Measurements from ENCODE around the gene CPLANE2. TPM values are rescaled to one million over a fixed set of nuclear protein-coding genes. Genes with fewer than 3 reads are reported as not detected.
"Not testable (repeated sequence)": the region's sequence is repeated elsewhere in the genome, so short reads cannot be mapped to it uniquely, and the experiment has no call there.

Gene CPLANE2
- total RNA-seq, 1 donor from 2014 or later: 3.0 TPM

DNA sequence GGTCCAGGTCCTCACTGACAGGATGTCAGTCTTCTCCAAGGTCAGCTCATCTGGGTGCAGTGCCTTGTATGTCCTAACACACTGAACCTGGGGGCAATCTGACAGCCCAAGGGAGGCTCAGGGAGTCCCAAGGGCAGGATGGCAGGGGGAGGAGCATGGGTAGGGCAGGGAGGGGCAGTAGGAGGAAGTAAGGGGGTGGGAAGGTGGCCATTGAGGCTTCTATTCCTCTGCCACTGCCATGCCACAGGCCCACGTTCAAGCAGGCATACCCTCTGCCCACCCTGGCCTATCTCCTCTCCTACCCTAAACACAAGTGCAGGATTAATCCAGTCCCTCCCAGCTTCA, 37.9 kb downstream of the CPLANE2 start:
- Mint-ChIP-seq H3K4me3 (no peak overlapping the region), H3K4me1 (no peaks in the 10 kb centered on the region), H3K27ac (no peak overlapping the region), H3K9me3 (no peaks in the 10 kb centered on the region), H3K36me3 (peaks cover 3% of the 10 kb centered on the region), H3K27me3 (ENCODE audit: insufficient read depth, low read depth) (peaks cover 3% of the 10 kb centered on the region)
- no peak overlapping the region for H3K4me3 ChIP-seq
- H3K27ac ChIP-seq: no peak overlapping the region
- no peak overlapping the region for H2AFZ ChIP-seq (replicated peaks)
- H3F3A ChIP-seq (ENCODE audit: low read depth): no peaks in the 10 kb centered on the region
- H4K20me1 ChIP-seq (ENCODE audit: low read depth): no peaks in the 10 kb centered on the region
- no peak for DNase-seq (ENCODE audit: low spot score)
- H3K27me3 ChIP-seq: no peaks in the 10 kb centered on the region
- H3K79me2 ChIP-seq (ENCODE audit: low read depth): no peaks in the 10 kb centered on the region
- TF ChIP-seq CTCF (IDR thresholded peaks at IDR 0.05): no peak
- H3K9ac ChIP-seq: no peak overlapping the region
- no peaks in the 10 kb centered on the region for H3K36me3 ChIP-seq
- no peaks in the 10 kb centered on the region for H3K9me3 ChIP-seq (ENCODE audit: low read depth)
- no peaks in the 10 kb centered on the region for H3K4me1 ChIP-seq
- H3K4me2 ChIP-seq: no peak overlapping the region

GRCh38 chr1:16198444-16199156, 38.4 kb downstream of the CPLANE2 start:
- H3K27me3 Mint-ChIP-seq (ENCODE audit: insufficient read depth, low read depth): peaks cover 3% of the 10 kb centered on the region
- no peak overlapping the region for H3K9ac ChIP-seq
- peaks cover 3% of the 10 kb centered on the region for H3K36me3 Mint-ChIP-seq
- H3K4me1 Mint-ChIP-seq: no peaks in the 10 kb centered on the region
- H4K20me1 ChIP-seq (ENCODE audit: low read depth): no peaks in the 10 kb centered on the region
- H3K27ac ChIP-seq: no peak overlapping the region
- H3K4me2 ChIP-seq: no peak overlapping the region
- no peak overlapping the region for H2AFZ ChIP-seq (replicated peaks)
- H3K9me3 Mint-ChIP-seq: no peaks in the 10 kb centered on the region
- no peaks in the 10 kb centered on the region for H3K4me1 ChIP-seq
- H3K36me3 ChIP-seq: no peaks in the 10 kb centered on the region
- no peaks in the 10 kb centered on the region for H3K79me2 ChIP-seq (ENCODE audit: low read depth)
- TF ChIP-seq CTCF (IDR thresholded peaks at IDR 0.05) (no peak), EZH2 (IDR thresholded peaks at IDR 0.05) (no peak), EZH2phosphoT487 (IDR thresholded peaks at IDR 0.05) (no peak)
- no peaks in the 10 kb centered on the region for H3F3A ChIP-seq (ENCODE audit: low read depth)
- no peak overlapping the region for H3K27ac Mint-ChIP-seq
- H3K4me3 ChIP-seq: no peak overlapping the region
- no peak overlapping the region for H3K4me3 Mint-ChIP-seq
- H3K27me3 ChIP-seq: no peaks in the 10 kb centered on the region
- no peak for DNase-seq (ENCODE audit: low spot score)
- H3K9me3 ChIP-seq (ENCODE audit: low read depth): no peaks in the 10 kb centered on the region

DNA sequence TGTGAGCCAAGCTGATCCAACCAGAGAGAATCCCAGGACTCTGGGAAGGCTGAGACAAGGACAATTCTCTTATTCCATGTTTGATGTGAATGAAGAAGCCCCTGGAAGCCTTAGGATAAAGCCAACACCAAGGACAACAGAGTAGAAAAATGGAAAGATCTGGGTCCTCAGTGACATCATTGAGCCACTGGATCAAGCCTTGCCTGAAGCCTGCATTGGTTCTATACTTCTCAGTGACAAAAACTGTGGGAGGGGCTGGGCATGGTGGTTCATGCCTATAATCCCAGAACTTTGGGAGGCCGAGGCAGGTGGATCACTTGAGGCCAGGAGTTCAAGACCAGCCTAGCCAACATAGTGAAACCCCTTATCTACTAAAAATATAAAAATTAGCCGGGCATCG, 40.1 kb downstream of the CPLANE2 start:
- H3K4me2 ChIP-seq: no peak overlapping the region
- peaks cover 3% of the 10 kb centered on the region for H3K36me3 Mint-ChIP-seq
- H4K20me1 ChIP-seq (ENCODE audit: low read depth): no peaks in the 10 kb centered on the region
- H3K9me3 ChIP-seq (ENCODE audit: low read depth): no peaks in the 10 kb centered on the region
- no peaks in the 10 kb centered on the region for H3K36me3 ChIP-seq
- no peaks in the 10 kb centered on the region for H3F3A ChIP-seq (ENCODE audit: low read depth)
- H3K4me1 ChIP-seq: no peaks in the 10 kb centered on the region
- H3K4me3 ChIP-seq: no peak overlapping the region
- no peaks in the 10 kb centered on the region for H3K4me1 Mint-ChIP-seq
- H3K27me3 Mint-ChIP-seq (ENCODE audit: insufficient read depth, low read depth): peaks cover 2% of the 10 kb centered on the region
- H3K27ac Mint-ChIP-seq: no peak overlapping the region
- DNase-seq (ENCODE audit: low spot score): no peak
- H2AFZ ChIP-seq (replicated peaks): no peak overlapping the region
- no peaks in the 10 kb centered on the region for H3K79me2 ChIP-seq (ENCODE audit: low read depth)
- H3K4me3 Mint-ChIP-seq: no peak overlapping the region
- no peaks in the 10 kb centered on the region for H3K9me3 Mint-ChIP-seq
- H3K27ac ChIP-seq: no peak overlapping the region
- no peak overlapping the region for H3K9ac ChIP-seq
- H3K27me3 ChIP-seq: no peaks in the 10 kb centered on the region
- no peak for TF ChIP-seq EZH2phosphoT487 (IDR thresholded peaks at IDR 0.05)
- no peak for TF ChIP-seq EZH2 (IDR thresholded peaks at IDR 0.05)
- no peak for TF ChIP-seq CTCF (IDR thresholded peaks at IDR 0.05)

- not testable (repeated sequence) for H3K79me2 ChIP-seq (ENCODE audit: low read depth); DNase-seq (ENCODE audit: low spot score); H3K27me3 Mint-ChIP-seq (ENCODE audit: insufficient read depth, low read depth); H3K4me3 Mint-ChIP-seq; H3K27me3 ChIP-seq; H3K9me3 ChIP-seq (ENCODE audit: low read depth); H3K9me3 Mint-ChIP-seq; H3K4me2 ChIP-seq; H3F3A ChIP-seq (ENCODE audit: low read depth); H3K27ac Mint-ChIP-seq; H3K27ac ChIP-seq; H3K4me3 ChIP-seq; H3K36me3 Mint-ChIP-seq; H3K4me1 ChIP-seq; H2AFZ ChIP-seq (replicated peaks); H3K4me1 Mint-ChIP-seq; H4K20me1 ChIP-seq (ENCODE audit: low read depth); H3K9ac ChIP-seq; H3K36me3 ChIP-seq
Observed at GRCh38 chr1:16196139-16196538, 40.8 kb downstream of the CPLANE2 start.

All from neural progenitor cell (in vitro differentiated cells).